ENCODE results near the gene TBCC.

Gene TBCC

DNA sequence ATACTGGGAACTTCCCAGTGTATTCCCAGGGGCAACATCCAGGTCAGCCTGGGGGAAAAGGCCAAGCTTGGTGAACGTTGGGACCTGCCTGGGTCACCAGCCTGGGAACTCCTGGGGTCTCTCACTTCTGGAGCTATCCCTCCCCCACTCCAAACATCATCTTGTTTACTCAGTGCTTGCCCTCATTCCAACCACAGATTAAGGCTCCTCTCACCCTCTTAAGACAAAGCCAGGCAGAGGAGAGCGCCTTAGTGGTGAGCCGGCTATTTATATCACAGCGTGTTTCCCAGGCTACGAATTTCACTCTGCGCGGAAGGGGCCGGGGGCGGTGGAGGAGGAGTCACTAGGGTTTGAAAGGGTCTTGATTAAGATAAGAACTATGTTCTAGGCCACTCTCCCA, 35.6 kb downstream of the TBCC start:
- no peak overlapping the region for H3K9ac ChIP-seq (ENCODE audit: low read length)
- H3K4me2 ChIP-seq (ENCODE audit: low read depth, low read length, poor library complexity, severe bottlenecking): no peak overlapping the region
- no peak overlapping the region for H2AFZ ChIP-seq (ENCODE audit: low read depth, low read length, severe bottlenecking)
- no peaks in the 10 kb centered on the region for H3K36me3 ChIP-seq (ENCODE audit: low read length)
- no peak for TF ChIP-seq EZH2phosphoT487 (conservative IDR thresholded peaks at IDR 0.05; ENCODE audit: low read length)
- TF ChIP-seq, protein P1, sequence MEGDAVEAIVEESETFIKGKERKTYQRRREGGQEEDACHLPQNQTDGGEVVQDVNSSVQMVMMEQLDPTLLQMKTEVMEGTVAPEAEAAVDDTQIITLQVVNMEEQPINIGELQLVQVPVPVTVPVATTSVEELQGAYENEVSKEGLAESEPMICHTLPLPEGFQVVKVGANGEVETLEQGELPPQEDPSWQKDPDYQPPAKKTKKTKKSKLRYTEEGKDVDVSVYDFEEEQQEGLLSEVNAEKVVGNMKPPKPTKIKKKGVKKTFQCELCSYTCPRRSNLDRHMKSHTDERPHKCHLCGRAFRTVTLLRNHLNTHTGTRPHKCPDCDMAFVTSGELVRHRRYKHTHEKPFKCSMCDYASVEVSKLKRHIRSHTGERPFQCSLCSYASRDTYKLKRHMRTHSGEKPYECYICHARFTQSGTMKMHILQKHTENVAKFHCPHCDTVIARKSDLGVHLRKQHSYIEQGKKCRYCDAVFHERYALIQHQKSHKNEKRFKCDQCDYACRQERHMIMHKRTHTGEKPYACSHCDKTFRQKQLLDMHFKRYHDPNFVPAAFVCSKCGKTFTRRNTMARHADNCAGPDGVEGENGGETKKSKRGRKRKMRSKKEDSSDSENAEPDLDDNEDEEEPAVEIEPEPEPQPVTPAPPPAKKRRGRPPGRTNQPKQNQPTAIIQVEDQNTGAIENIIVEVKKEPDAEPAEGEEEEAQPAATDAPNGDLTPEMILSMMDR (IDR thresholded peaks at IDR 0.05; ENCODE audit: insufficient read depth, low read length, poor library complexity, severe bottlenecking): no peak
- no peak overlapping the region for H3K27ac ChIP-seq (ENCODE audit: low read depth, low read length)
- no peak overlapping the region for H3K4me3 ChIP-seq (ENCODE audit: insufficient read depth, low read length, poor library complexity, severe bottlenecking)
- no peaks in the 10 kb centered on the region for H3F3A ChIP-seq (ENCODE audit: insufficient read depth)
- H4K20me1 ChIP-seq (ENCODE audit: low read depth, low read length): no peaks in the 10 kb centered on the region
- no peaks in the 10 kb centered on the region for H3K79me2 ChIP-seq (ENCODE audit: insufficient read depth, low read length)
- no peaks in the 10 kb centered on the region for H3K9me3 ChIP-seq (ENCODE audit: insufficient read depth, low read length)
- H3K27me3 ChIP-seq (ENCODE audit: low read length): no peaks in the 10 kb centered on the region
- no peaks in the 10 kb centered on the region for H3K9me2 ChIP-seq (replicated peaks; ENCODE audit: insufficient read depth, low read length)

DNA sequence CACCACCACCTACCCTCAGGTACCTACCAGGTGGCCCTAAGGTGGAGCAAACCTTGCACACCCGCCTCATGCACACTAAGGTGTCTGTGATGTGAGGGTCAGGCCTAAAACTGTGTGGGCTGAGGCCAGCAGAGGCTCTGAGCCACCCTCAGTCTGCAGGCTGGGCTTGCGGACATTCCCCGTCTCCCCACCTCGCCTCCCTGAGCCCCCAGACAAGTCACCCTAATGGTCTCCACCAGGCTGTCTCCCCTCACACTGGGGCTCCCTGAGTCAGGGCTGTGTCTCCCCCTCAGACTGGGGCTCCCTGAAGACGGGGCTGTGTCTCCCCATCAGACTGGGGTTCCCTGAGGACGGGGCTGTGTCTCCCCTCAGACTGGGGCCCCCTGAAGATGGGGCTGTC, 36.0 kb downstream of the TBCC start:
- H4K20me1 ChIP-seq (ENCODE audit: low read depth, low read length): no peaks in the 10 kb centered on the region
- H3K27ac ChIP-seq (ENCODE audit: low read depth, low read length): no peak overlapping the region
- H3K9me2 ChIP-seq (replicated peaks; ENCODE audit: insufficient read depth, low read length): no peaks in the 10 kb centered on the region
- no peak overlapping the region for H3K9ac ChIP-seq (ENCODE audit: low read length)
- no peak overlapping the region for H3K4me3 ChIP-seq (ENCODE audit: insufficient read depth, low read length, poor library complexity, severe bottlenecking)
- H3K27me3 ChIP-seq (ENCODE audit: low read length): no peaks in the 10 kb centered on the region
- no peaks in the 10 kb centered on the region for H3F3A ChIP-seq (ENCODE audit: insufficient read depth)
- H3K79me2 ChIP-seq (ENCODE audit: insufficient read depth, low read length): no peaks in the 10 kb centered on the region
- H3K4me2 ChIP-seq (ENCODE audit: low read depth, low read length, poor library complexity, severe bottlenecking): no peak overlapping the region
- no peak overlapping the region for H2AFZ ChIP-seq (ENCODE audit: low read depth, low read length, severe bottlenecking)
- H3K36me3 ChIP-seq (ENCODE audit: low read length): no peaks in the 10 kb centered on the region
- H3K9me3 ChIP-seq (ENCODE audit: insufficient read depth, low read length): no peaks in the 10 kb centered on the region
- TF ChIP-seq EZH2phosphoT487 (conservative IDR thresholded peaks at IDR 0.05; ENCODE audit: low read length): no peak
- TF ChIP-seq, protein P1 (IDR thresholded peaks at IDR 0.05; ENCODE audit: insufficient read depth, low read length, poor library complexity, severe bottlenecking): no peak

DNA sequence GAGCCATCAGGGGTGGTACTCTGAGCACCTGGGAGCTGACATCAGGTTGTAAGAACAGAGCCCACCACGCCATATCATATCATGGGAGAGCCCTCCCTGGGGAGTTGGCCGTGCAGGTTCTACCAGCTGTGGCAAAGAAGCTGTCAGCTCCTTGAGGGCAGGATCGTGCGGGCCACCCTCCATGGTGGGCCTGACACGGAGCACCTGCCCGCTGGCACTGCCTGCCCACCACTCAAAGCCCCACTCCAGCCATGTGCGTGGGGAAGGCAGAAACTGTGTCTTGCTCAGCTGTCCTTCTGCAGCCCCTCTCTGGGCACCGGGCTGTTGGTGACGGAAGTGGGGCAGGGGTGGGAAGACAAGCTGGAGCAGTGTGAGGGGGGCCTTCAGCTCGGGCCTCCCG, 37.8 kb downstream of the TBCC start:
- Histone ChIP-seq H2AFZ (ENCODE audit: low read depth, low read length, severe bottlenecking) (no peak overlapping the region), H3K27me3 (ENCODE audit: low read length) (no peaks in the 10 kb centered on the region), H4K20me1 (ENCODE audit: low read depth, low read length) (no peaks in the 10 kb centered on the region), H3K27ac (ENCODE audit: low read depth, low read length) (no peak overlapping the region), H3K9me2 (replicated peaks; ENCODE audit: insufficient read depth, low read length) (no peaks in the 10 kb centered on the region), H3K4me2 (ENCODE audit: low read depth, low read length, poor library complexity, severe bottlenecking) (no peak overlapping the region), H3K9ac (ENCODE audit: low read length) (no peak overlapping the region), H3K9me3 (ENCODE audit: insufficient read depth, low read length) (no peaks in the 10 kb centered on the region), H3K36me3 (ENCODE audit: low read length) (no peaks in the 10 kb centered on the region), H3K79me2 (ENCODE audit: insufficient read depth, low read length) (no peaks in the 10 kb centered on the region), H3K4me3 (ENCODE audit: insufficient read depth, low read length, poor library complexity, severe bottlenecking) (no peak overlapping the region), H3F3A (ENCODE audit: insufficient read depth) (no peaks in the 10 kb centered on the region)
- TF ChIP-seq, protein P1 (IDR thresholded peaks at IDR 0.05; ENCODE audit: insufficient read depth, low read length, poor library complexity, severe bottlenecking): no peak
- no peak for TF ChIP-seq EZH2phosphoT487 (conservative IDR thresholded peaks at IDR 0.05; ENCODE audit: low read length)

Data from SU-DHL-6 (cell line).